GM15510 (cell line): ENCODE results near the gene ADGRD2.

ENCODE experiments used
- POLR2A ChIP-seq: IDR thresholded peaks from 3 replicates; pipeline ENCODE4 v1.6.1; 2011; ENCODE audit warnings: borderline replicate concordance; ENCODE audit not compliant: insufficient read length; ENCODE audit errors: extremely low read depth

Gene ADGRD2

GRCh38 chr9:124450241-124450924 is at the start of gene ADGRD2:
TSS of gene ADGRD2 (plus strand) at chr9:124450451. CDS start at chr9:124451667, 1,216 bp downstream.
- no peak for TF ChIP-seq POLR2A

- no peak for TF ChIP-seq POLR2A
Measured at GRCh38 chr9:124403246-124403645, 47.0 kb upstream of the ADGRD2 start.

GRCh38 chr9:124409410-124409809 is 40.8 kb upstream of the ADGRD2 start:
- no peak for TF ChIP-seq POLR2A

GRCh38 chr9:124410321-124410913 is 39.8 kb upstream of the ADGRD2 start:
- TF ChIP-seq POLR2A, result no peak

GRCh38 chr9:124411514-124412227 is 38.6 kb upstream of the ADGRD2 start:
- no peak for TF ChIP-seq POLR2A

- TF ChIP-seq POLR2A, result no peak
Measured at GRCh38 chr9:124412228-124412575, 38.0 kb upstream of the ADGRD2 start.

- TF ChIP-seq POLR2A, result no peak
Measured at GRCh38 chr9:124414612-124415011, 35.6 kb upstream of the ADGRD2 start.

GRCh38 chr9:124415102-124415851 is 35.0 kb upstream of the ADGRD2 start, which contains the start of gene PSMB7:
TSS of gene PSMB7 (minus strand) at chr9:124415442. CDS start at chr9:124415425, 17 bp downstream.
- TF ChIP-seq POLR2A, result peak; percentile 52

GRCh38 chr9:124415852-124416484 is 34.3 kb upstream of the ADGRD2 start:
- no peak for TF ChIP-seq POLR2A

- TF ChIP-seq POLR2A, result no peak
Measured at GRCh38 chr9:124419832-124420489, 30.3 kb upstream of the ADGRD2 start.

- no peak for TF ChIP-seq POLR2A
Measured at GRCh38 chr9:124420991-124421543, 29.2 kb upstream of the ADGRD2 start.

GRCh38 chr9:124423155-124423554 is 27.1 kb upstream of the ADGRD2 start:
- TF ChIP-seq POLR2A, result no peak

- no peak for TF ChIP-seq POLR2A
Measured at GRCh38 chr9:124423591-124423990, 26.7 kb upstream of the ADGRD2 start.

GRCh38 chr9:124426361-124426760 is 23.9 kb upstream of the ADGRD2 start:
- no peak for TF ChIP-seq POLR2A
